ENCODE measurements around the gene NOC2L.

NOC2L gene

GRCh38 chr1:1001057-1001783 lies 42.2 kb upstream of the NOC2L start:
- TF ChIP-seq, protein P1, sequence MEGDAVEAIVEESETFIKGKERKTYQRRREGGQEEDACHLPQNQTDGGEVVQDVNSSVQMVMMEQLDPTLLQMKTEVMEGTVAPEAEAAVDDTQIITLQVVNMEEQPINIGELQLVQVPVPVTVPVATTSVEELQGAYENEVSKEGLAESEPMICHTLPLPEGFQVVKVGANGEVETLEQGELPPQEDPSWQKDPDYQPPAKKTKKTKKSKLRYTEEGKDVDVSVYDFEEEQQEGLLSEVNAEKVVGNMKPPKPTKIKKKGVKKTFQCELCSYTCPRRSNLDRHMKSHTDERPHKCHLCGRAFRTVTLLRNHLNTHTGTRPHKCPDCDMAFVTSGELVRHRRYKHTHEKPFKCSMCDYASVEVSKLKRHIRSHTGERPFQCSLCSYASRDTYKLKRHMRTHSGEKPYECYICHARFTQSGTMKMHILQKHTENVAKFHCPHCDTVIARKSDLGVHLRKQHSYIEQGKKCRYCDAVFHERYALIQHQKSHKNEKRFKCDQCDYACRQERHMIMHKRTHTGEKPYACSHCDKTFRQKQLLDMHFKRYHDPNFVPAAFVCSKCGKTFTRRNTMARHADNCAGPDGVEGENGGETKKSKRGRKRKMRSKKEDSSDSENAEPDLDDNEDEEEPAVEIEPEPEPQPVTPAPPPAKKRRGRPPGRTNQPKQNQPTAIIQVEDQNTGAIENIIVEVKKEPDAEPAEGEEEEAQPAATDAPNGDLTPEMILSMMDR (IDR thresholded peaks at IDR 0.05; ENCODE audit: low read depth, low read length), result no peak
- DNase-seq (ENCODE audit: extremely low read depth, low read depth), result no peak

DNA sequence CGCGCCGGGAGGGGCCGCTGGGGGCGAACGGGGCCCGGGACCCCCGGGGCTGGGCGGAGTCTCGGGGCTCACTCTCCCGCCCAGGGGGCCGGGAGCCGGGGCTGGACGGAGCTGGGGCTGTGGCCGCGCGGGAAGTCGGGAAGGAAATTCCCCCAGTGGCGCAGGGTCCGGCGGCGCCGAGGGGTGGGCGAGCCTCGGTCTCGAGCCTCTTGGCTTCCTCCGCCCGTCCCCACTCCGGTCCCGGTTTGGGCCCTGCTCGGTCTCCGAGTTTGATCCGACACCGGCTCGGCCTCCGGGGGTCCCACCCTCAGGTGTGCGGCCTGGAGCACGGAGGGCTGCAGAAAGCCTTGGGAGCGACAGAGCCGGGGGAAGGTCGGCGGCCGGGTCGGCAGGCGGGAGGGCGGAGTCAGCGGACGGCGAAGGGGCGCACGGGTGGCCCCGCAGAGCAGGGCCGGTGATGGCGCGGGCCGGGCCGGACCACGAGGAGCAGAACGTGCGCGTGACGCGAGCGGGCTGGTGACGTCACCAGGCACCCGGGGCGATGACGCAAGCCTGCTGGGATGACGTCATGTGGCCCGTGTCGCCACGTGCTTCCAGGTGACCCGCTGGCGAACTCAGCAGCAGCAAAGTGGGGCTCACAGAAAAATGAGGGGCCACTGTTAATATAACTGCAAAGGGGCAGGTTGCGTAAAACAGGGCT lies 41.5 kb upstream of the NOC2L start:
- TF ChIP-seq, protein P1 (IDR thresholded peaks at IDR 0.05; ENCODE audit: low read depth, low read length), result no peak
- DNase-seq (ENCODE audit: extremely low read depth, low read depth), result no peak

GRCh38 chr1:999725-1000356 lies 40.8 kb upstream of the NOC2L start, which contains the start of gene HES4:
Gene HES4, minus strand, starts transcription at chr1:1000097. Its CDS starts 124 bp downstream, at chr1:999973.
- TF ChIP-seq, protein P1 (IDR thresholded peaks at IDR 0.05; ENCODE audit: low read depth, low read length), result no peak
- peak; percentile 81 for DNase-seq (ENCODE audit: extremely low read depth, low read depth)

DNA sequence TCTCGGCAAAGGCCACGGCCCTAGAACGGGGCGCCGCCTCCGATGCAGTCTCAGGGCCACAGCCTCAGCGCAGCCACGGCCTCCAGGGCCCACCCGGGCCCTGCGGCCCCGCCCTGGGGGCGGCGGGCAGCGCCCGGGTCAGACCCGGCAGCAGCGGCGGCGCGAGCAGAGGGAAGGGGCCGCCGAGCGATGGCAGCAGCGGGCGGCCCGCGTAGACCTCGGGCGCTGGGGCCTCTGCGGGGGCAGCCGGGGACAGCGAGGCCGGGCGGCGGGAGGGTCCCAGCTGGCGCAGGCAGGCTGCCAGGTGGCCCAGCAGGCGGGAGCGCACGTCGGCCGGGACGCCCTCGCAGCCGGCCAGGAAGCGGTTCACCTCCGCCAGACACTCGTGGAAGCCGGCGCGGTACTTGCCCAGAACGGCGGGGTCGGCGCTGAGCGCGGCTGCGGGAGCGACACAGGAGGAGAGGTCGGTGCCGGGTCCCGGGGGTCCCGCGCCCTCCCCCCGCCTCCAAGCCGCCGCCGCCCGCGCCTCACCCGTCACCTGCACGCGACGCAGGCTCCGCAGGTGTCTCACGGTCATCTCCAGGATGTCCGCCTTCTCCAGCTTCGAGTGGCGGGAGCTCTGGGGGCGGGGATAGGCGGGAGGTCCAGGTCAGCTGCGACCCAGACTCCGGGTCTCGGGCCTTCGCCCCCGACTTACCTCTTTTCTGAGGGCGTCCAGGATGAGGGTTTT lies 40.1 kb upstream of the NOC2L start:
- TF ChIP-seq, protein P1 (IDR thresholded peaks at IDR 0.05; ENCODE audit: low read depth, low read length), result no peak
- DNase-seq (ENCODE audit: extremely low read depth, low read depth), result no peak

- DNase-seq (ENCODE audit: extremely low read depth, low read depth), result no peak
- TF ChIP-seq, protein P1 (IDR thresholded peaks at IDR 0.05; ENCODE audit: low read depth, low read length), result no peak
Observed at GRCh38 chr1:998745-998994, 39.6 kb upstream of the NOC2L start.

DNA sequence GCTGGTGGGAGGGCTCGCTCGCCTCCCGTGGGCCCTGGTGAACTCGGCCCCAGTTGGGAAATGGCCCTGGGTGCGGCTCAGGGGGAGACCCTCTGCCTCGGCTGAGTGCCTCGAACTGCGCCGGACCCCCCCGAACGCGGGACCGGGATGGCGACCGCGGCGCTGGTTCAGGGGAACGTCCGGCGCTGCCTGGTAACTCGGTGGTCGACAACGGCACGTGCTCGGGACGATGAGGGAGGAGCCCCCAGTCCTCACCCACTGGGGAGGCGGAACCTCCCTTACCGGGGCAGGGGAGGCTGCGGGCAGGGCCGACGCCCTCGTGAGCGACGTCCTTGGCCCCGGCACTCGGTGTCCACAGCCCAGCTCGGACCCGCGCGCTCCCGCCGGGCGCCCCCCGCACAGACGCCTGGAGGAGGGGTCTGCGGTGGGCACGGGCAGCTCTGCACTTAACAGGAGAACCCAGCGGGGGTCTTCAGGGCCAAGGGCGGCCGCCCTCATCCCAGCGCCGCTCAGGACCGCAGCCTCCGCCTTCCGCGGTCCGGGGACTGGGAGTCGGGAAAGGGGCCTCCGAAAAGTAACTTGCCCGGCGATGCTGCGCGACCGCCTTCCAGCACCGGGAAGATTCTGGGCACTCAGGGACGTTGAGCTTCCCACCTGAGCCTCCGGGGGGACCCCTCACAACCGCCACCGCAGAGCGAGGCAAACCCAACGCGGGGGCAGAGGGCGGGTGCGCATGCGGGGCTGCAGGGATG lies 39.1 kb upstream of the NOC2L start:
- no peak for DNase-seq (ENCODE audit: extremely low read depth, low read depth)
- TF ChIP-seq, protein P1 (IDR thresholded peaks at IDR 0.05; ENCODE audit: low read depth, low read length), result no peak

Data from AG09319 (cell line).